Subcutaneous abdominal adipose tissue (tissue), 5 donors: Measurements from ENCODE around the gene MYL9.
"Not testable (repeated sequence)": the region's sequence is repeated elsewhere in the genome, so short reads cannot be mapped to it uniquely, and the experiment has no call there.

Experiments used
- H3K27ac ChIP-seq: one replicate; pipeline ENCODE4 v1.7.0; 2013; ENCODE audit warnings: low read depth, mild to moderate bottlenecking, inconsistent platforms, low read length, moderate library complexity
- H3K27me3 ChIP-seq, 5 donors: one replicate each; pipeline ENCODE4 v1.7.0; 2013; ENCODE audit warnings: low read length in 5 of 5, inconsistent platforms in 1 of 5; ENCODE audit not compliant: control insufficient read depth in 5 of 5, insufficient read depth in 4 of 5
- H3K36me3 ChIP-seq, 5 donors: one replicate each; pipeline ENCODE4 v1.7.0; 2013; ENCODE audit warnings: low read length in 5 of 5; ENCODE audit not compliant: control insufficient read depth in 5 of 5, insufficient read depth in 5 of 5
- H3K4me1 ChIP-seq, 5 donors: one replicate each; pipeline ENCODE4 v1.7.0; 2013; ENCODE audit warnings: low read length in 5 of 5, mild to moderate bottlenecking in 3 of 5, moderate library complexity in 1 of 5; ENCODE audit not compliant: control insufficient read depth in 5 of 5, insufficient read depth in 5 of 5
- H3K4me3 ChIP-seq, 5 donors: one replicate each; pipeline ENCODE4 v1.7.0; 2013; ENCODE audit warnings: low read length in 5 of 5, low read depth in 1 of 5
- H3K9ac ChIP-seq, 5 donors: one replicate each; pipeline ENCODE4 v1.7.0; 2013; ENCODE audit warnings: low read length in 5 of 5, mild to moderate bottlenecking in 4 of 5, moderate library complexity in 3 of 5
- H3K9me3 ChIP-seq, 5 donors: one replicate each; pipeline ENCODE4 v1.7.0; 2013; ENCODE audit warnings: low read length in 5 of 5; ENCODE audit not compliant: control insufficient read depth in 5 of 5
- donor health status: healthy.
- donor health status: healthy.
- donor health status: healthy.
- donor health status: healthy.
- donor health status: healthy.

The MYL9 gene

GRCh38 chr20:36549628-36549941, 8.3 kb downstream of the MYL9 start:
- Histone ChIP-seq H3K27ac (peak overlapping the region; percentile 46), H3K36me3 (peaks cover 0 to 44% (median 38%) of the 10 kb centered on the region in 5 donors), H3K9me3 (no peaks in the 10 kb centered on the region), H3K27me3 (no peaks in the 10 kb centered on the region), H3K4me1 (peaks cover 0 to 33% (median 23%) of the 10 kb centered on the region in 5 donors), H3K9ac (peak overlapping the region in 2 of 5 donors; percentile 2 to 10), H3K4me3 (no peak overlapping the region)

- peaks cover 0 to 40% (median 34%) of the 10 kb centered on the region in 5 donors for H3K36me3 ChIP-seq
- no peaks in the 10 kb centered on the region for H3K9me3 ChIP-seq
- peak overlapping the region in 2 of 5 donors; percentile 2 to 10 for H3K9ac ChIP-seq
- peak overlapping the region; percentile 46 for H3K27ac ChIP-seq
- no peak overlapping the region for H3K4me3 ChIP-seq
- no peaks in the 10 kb centered on the region for H3K27me3 ChIP-seq
- H3K4me1 ChIP-seq: peaks cover 0 to 28% (median 19%) of the 10 kb centered on the region in 5 donors
Observed at GRCh38 chr20:36549942-36550789, 8.8 kb downstream of the MYL9 start.

- no peak overlapping the region for H3K4me3 ChIP-seq
- H3K27me3 ChIP-seq: no peaks in the 10 kb centered on the region
- peak overlapping the region; percentile 46 for H3K27ac ChIP-seq
- peaks cover 0 to 27% (median 19%) of the 10 kb centered on the region in 5 donors for H3K4me1 ChIP-seq
- H3K36me3 ChIP-seq: peaks cover 0 to 35% (median 33%) of the 10 kb centered on the region in 5 donors
- H3K9me3 ChIP-seq: no peaks in the 10 kb centered on the region
- H3K9ac ChIP-seq: peak overlapping the region in 2 of 5 donors; percentile 19 to 46
Observed at GRCh38 chr20:36550790-36551299, 9.5 kb downstream of the MYL9 start.

GRCh38 chr20:36555248-36555647, 13.9 kb downstream of the MYL9 start:
- H3K27ac ChIP-seq: no peak overlapping the region
- no peaks in the 10 kb centered on the region for H3K9me3 ChIP-seq
- no peak overlapping the region for H3K9ac ChIP-seq
- H3K27me3 ChIP-seq: no peaks in the 10 kb centered on the region
- no peak overlapping the region for H3K4me3 ChIP-seq
- H3K36me3 ChIP-seq: no peaks in the 10 kb centered on the region
- peaks cover 2 to 15% (median 12%) of the 10 kb centered on the region in 5 donors for H3K4me1 ChIP-seq

GRCh38 chr20:36562724-36563123, 21.4 kb downstream of the MYL9 start:
- Histone ChIP-seq H3K27ac (no peak overlapping the region), H3K36me3 (no peaks in the 10 kb centered on the region), H3K9me3 (peaks cover 0 to 8% (median 5%) of the 10 kb centered on the region in 5 donors), H3K4me3 (no peak overlapping the region), H3K4me1 (no peaks in the 10 kb centered on the region), H3K9ac (no peak overlapping the region), H3K27me3 (no peaks in the 10 kb centered on the region)

GRCh38 chr20:36563374-36563773, 22.1 kb downstream of the MYL9 start:
- no peaks in the 10 kb centered on the region for H3K36me3 ChIP-seq
- no peaks in the 10 kb centered on the region for H3K27me3 ChIP-seq
- no peak overlapping the region for H3K9ac ChIP-seq
- no peak overlapping the region for H3K27ac ChIP-seq
- no peaks in the 10 kb centered on the region for H3K4me1 ChIP-seq
- peaks cover 0 to 8% (median 5%) of the 10 kb centered on the region in 5 donors for H3K9me3 ChIP-seq
- H3K4me3 ChIP-seq: no peak overlapping the region

GRCh38 chr20:36564078-36564725, 22.9 kb downstream of the MYL9 start:
- H3K4me1 ChIP-seq, H3K36me3 ChIP-seq, H3K27ac ChIP-seq, H3K9me3 ChIP-seq, H3K27me3 ChIP-seq, H3K4me3 ChIP-seq, H3K9ac ChIP-seq: not testable (repeated sequence)

GRCh38 chr20:36564726-36565121, 23.4 kb downstream of the MYL9 start:
- H3K4me3 ChIP-seq, H3K27ac ChIP-seq, H3K27me3 ChIP-seq, H3K9me3 ChIP-seq, H3K36me3 ChIP-seq, H3K4me1 ChIP-seq, H3K9ac ChIP-seq: not testable (repeated sequence)

- no peak overlapping the region for H3K9ac ChIP-seq
- no peak overlapping the region for H3K27ac ChIP-seq
- H3K4me3 ChIP-seq: no peak overlapping the region
- no peaks in the 10 kb centered on the region for H3K27me3 ChIP-seq
- no peaks in the 10 kb centered on the region for H3K4me1 ChIP-seq
- H3K9me3 ChIP-seq: peaks cover 0 to 8% (median 5%) of the 10 kb centered on the region in 5 donors
- no peaks in the 10 kb centered on the region for H3K36me3 ChIP-seq
Observed at GRCh38 chr20:36565520-36565919, 24.2 kb downstream of the MYL9 start.

- H3K9me3 ChIP-seq: peaks cover 0 to 8% (median 5%) of the 10 kb centered on the region in 5 donors
- no peak overlapping the region for H3K27ac ChIP-seq
- H3K4me1 ChIP-seq: peaks cover 0 to 16% (median 13%) of the 10 kb centered on the region in 5 donors
- H3K4me3 ChIP-seq: no peak overlapping the region
- H3K36me3 ChIP-seq: no peaks in the 10 kb centered on the region
- no peak overlapping the region for H3K9ac ChIP-seq
- no peaks in the 10 kb centered on the region for H3K27me3 ChIP-seq
Observed at GRCh38 chr20:36569847-36570429, 28.6 kb downstream of the MYL9 start.
